ENCODE data around the gene KHDC1L.
A peak's percentile ranks its signal among the peaks of the same experiment; 100 is the strongest.
"Not testable (repeated sequence)": the region's sequence is repeated elsewhere in the genome, so short reads cannot be mapped to it uniquely, and the experiment has no call there.

KHDC1L gene

DNA sequence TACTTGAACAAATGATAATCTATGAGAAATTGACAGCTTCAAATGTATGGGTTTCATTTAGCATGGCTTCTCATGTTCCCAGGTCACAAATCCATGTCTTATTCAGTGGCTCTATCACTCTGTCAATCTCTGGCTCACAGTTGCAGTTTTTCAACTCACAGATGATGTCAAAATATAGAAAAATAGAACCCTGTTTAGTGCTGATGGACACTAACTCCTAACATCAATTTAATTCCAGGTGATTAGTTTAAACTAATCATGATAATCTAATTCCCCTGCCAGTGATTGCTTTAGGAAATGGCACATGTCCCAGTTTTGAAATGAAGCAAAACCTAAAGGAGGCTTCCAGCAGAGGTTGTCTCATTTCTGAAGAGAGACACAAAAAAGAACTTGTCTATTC, 24.7 kb upstream of the KHDC1L start:
- H3K36me3 ChIP-seq (ENCODE audit: insufficient read depth, low read length) = no peaks in the 10 kb centered on the region
- DNase-seq (ENCODE audit: low read depth, low spot score) = no peak
- no peak overlapping the region for H3K9ac ChIP-seq (ENCODE audit: insufficient read length)
- H3K4me3 ChIP-seq = no peak overlapping the region
- no peak overlapping the region for H3K27ac ChIP-seq
- TF ChIP-seq EZH2 (IDR thresholded peaks at IDR 0.05) (no peak), FOXP2 (optimal IDR thresholded peaks at IDR 0.05; ENCODE audit: control extremely low read depth, extremely low read length, insufficient read depth) (no peak), POLR2AphosphoS5 (IDR thresholded peaks at IDR 0.05; ENCODE audit: borderline replicate concordance, low read depth, low read length) (no peak)
- no peaks in the 10 kb centered on the region for H3K9me3 ChIP-seq (ENCODE audit: low read depth, low read length)

DNA sequence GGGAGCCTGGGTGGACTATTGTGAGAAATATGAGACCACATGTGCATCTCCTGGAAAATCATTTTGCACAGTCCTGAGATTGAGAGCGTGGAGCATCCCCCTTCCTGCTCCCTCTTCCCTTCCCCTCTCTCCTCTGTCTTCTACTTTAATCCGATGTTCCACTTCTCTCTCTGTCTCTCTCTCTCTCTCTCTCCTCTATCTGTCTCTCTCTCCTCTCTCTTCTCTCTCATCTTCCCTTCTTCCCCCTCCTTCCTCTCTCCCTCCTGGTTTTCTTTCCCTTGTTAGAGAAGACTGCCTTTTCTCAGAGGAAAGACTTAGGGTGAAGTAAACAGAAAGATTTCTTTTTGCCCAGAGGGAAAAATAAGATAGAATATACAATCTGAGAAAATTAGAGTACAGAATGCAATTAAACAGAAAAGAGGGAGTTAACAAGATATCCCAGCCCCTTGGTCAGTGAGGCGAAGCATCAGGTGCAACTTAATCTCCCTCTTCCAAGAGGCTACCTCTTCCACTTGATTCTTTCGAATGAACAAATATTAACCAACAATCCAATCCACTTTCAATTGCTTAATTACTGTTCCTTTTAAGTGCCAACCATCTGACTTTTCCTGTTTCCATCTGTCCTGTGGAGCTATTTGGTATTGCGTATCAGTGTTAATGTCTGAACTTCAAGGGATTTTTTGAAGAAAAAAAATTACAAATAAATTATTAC, 23.1 kb upstream of the KHDC1L start:
- DNase-seq (ENCODE audit: low read depth, low spot score) = no peak

DNA sequence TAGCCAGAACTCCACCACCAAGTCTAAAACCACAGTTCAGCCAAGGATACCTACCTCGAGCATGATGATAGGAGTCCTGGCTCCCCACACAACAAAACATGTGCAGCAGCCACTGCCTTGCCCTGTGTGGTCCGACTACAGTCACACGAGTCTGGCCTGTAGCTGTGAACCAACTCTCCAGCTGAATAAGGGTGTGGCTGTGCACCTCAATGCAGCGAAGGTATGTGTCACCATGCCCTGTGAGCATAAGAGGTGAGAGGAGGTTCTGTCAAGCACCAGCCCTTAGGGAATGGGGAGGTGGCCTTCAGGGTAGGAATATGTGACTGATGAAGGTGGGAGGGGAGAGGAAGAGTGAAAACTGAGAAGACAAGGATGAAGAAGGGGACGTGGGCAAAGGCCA, 16.7 kb upstream of the KHDC1L start:
- H3K36me3 ChIP-seq (ENCODE audit: insufficient read depth, low read length) = no peaks in the 10 kb centered on the region
- no peak overlapping the region for H3K9ac ChIP-seq (ENCODE audit: insufficient read length)
- H3K9me3 ChIP-seq (ENCODE audit: low read depth, low read length) = no peaks in the 10 kb centered on the region
- no peak overlapping the region for H3K27ac ChIP-seq
- H3K4me3 ChIP-seq = no peak overlapping the region
- TF ChIP-seq POLR2AphosphoS5 (IDR thresholded peaks at IDR 0.05; ENCODE audit: borderline replicate concordance, low read depth, low read length) (no peak), EZH2 (IDR thresholded peaks at IDR 0.05) (no peak), FOXP2 (optimal IDR thresholded peaks at IDR 0.05; ENCODE audit: control extremely low read depth, extremely low read length, insufficient read depth) (no peak)
- DNase-seq (ENCODE audit: low read depth, low spot score) = no peak

More for the DNA sequence above, 23.1 kb upstream of the KHDC1L start:
- H3K9ac ChIP-seq (ENCODE audit: insufficient read length) = no peak overlapping the region
- no peaks in the 10 kb centered on the region for H3K36me3 ChIP-seq (ENCODE audit: insufficient read depth, low read length)
- H3K27ac ChIP-seq = no peak overlapping the region
- no peak overlapping the region for H3K4me3 ChIP-seq
- TF ChIP-seq POLR2AphosphoS5 (IDR thresholded peaks at IDR 0.05; ENCODE audit: borderline replicate concordance, low read depth, low read length) (no peak), EZH2 (IDR thresholded peaks at IDR 0.05) (no peak), FOXP2 (optimal IDR thresholded peaks at IDR 0.05; ENCODE audit: control extremely low read depth, extremely low read length, insufficient read depth) (no peak)
- H3K9me3 ChIP-seq (ENCODE audit: low read depth, low read length) = no peaks in the 10 kb centered on the region

DNA sequence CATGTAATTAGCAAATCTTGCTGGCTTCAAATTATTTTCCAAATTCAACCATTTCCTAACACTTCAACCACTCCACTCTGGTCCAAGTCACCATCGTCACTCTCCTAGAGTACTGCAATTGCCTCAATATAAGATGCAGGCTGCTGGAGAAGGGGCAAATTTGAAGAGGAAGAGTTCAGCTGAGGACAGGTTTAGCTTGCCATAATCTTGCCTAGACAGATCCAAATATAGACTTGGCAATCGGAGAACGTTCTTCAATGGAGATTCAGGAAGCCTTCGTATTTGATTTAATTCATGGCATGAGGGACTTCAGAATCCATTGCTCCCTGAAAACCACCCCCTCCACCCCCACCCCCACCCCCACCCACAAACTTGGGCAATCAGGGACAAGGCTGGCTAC, 15.4 kb upstream of the KHDC1L start:
- H3K27ac ChIP-seq = no peak overlapping the region
- no peak overlapping the region for H3K4me3 ChIP-seq
- no peak for DNase-seq (ENCODE audit: low read depth, low spot score)
- H3K9me3 ChIP-seq (ENCODE audit: low read depth, low read length) = no peaks in the 10 kb centered on the region
- no peak overlapping the region for H3K9ac ChIP-seq (ENCODE audit: insufficient read length)
- TF ChIP-seq EZH2 (IDR thresholded peaks at IDR 0.05) (no peak), FOXP2 (optimal IDR thresholded peaks at IDR 0.05; ENCODE audit: control extremely low read depth, extremely low read length, insufficient read depth) (no peak), POLR2AphosphoS5 (IDR thresholded peaks at IDR 0.05; ENCODE audit: borderline replicate concordance, low read depth, low read length) (no peak)
- no peaks in the 10 kb centered on the region for H3K36me3 ChIP-seq (ENCODE audit: insufficient read depth, low read length)

DNA sequence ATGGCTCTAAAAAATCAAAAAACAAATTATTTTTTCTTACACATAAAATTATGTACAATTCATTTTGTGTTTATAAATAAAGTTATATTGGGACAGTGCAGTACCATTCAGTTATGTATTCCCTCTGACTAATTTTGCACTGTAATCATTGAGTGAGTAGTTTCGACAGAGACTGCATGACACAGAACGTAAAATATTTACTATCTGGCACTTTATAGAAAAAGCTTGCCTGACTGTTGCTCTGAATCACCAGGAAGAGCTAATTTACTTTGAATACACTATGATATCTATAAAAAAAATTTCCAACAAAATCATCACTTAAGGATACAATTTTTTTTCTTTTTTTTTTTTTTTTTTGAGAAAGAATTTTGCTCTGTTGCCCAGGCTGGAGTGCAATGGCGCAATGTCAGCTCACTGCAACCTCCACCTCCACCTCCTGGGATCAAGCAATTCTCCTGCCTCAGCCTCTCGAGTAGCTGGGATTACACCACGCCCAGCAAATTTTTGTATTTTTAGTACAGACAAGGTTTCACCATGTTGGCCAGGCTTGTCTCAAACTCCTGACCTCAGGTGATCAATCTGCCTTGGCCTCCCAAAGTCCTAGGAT, 11.0 kb upstream of the KHDC1L start:
- no peaks in the 10 kb centered on the region for H3K36me3 ChIP-seq (ENCODE audit: insufficient read depth, low read length)
- no peak overlapping the region for H3K4me3 ChIP-seq
- DNase-seq (ENCODE audit: low read depth, low spot score) = no peak
- H3K9ac ChIP-seq (ENCODE audit: insufficient read length) = no peak overlapping the region
- 0 out of 2 replicates have a peak overlapping the region, but pooled peaks have one; percentile 46 for H3K27ac ChIP-seq
- TF ChIP-seq EZH2 (IDR thresholded peaks at IDR 0.05) (no peak), FOXP2 (optimal IDR thresholded peaks at IDR 0.05; ENCODE audit: control extremely low read depth, extremely low read length, insufficient read depth) (no peak), POLR2AphosphoS5 (IDR thresholded peaks at IDR 0.05; ENCODE audit: borderline replicate concordance, low read depth, low read length) (no peak)
- H3K9me3 ChIP-seq (ENCODE audit: low read depth, low read length) = no peaks in the 10 kb centered on the region

DNA sequence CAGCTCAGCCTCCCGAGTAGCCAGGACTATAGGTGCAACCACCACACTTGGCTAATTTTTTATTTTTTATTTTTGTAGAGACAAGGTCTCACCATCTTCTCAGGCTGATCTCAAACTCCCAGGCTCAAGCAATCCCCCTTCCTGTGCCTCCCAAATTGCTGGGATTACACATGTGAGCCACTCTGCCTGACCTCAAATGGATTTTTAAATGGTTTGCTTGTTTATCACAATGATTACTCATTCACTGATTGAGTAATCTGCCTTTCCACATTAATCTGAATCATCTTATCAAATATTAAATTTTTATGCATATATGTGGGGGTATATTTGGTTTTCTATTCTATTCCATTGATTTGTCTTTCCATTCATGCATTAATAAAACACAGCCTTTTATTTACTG, 9.4 kb upstream of the KHDC1L start:
- no peak overlapping the region for H3K4me3 ChIP-seq
- no peaks in the 10 kb centered on the region for H3K9me3 ChIP-seq (ENCODE audit: low read depth, low read length)
- TF ChIP-seq EZH2 (IDR thresholded peaks at IDR 0.05) (no peak), FOXP2 (optimal IDR thresholded peaks at IDR 0.05; ENCODE audit: control extremely low read depth, extremely low read length, insufficient read depth) (no peak), POLR2AphosphoS5 (IDR thresholded peaks at IDR 0.05; ENCODE audit: borderline replicate concordance, low read depth, low read length) (no peak)
- DNase-seq (ENCODE audit: low read depth, low spot score) = no peak
- H3K36me3 ChIP-seq (ENCODE audit: insufficient read depth, low read length) = no peaks in the 10 kb centered on the region
- H3K27ac ChIP-seq = no peak overlapping the region; the same call in 1 of the 2 replicates
- no peak overlapping the region for H3K9ac ChIP-seq (ENCODE audit: insufficient read length)

DNA sequence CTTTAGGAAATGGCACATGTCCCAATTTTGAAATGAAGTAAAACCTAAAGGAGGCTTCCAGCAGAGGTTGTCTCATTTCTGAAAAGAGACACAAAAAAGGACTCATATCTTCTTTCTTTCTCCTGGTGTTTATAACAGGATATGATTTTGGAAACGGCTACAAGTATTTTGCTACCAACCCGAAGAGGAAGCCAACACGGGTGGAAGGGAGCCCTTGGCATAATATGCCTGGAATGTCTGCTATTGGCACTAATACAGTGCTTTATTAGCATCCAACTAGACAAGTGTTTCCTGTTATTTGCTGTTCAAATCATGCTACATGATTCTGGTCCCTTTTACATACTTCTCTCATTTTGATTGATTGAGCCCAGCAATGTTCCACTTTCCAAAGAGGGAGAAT, 8.7 kb upstream of the KHDC1L start:
- H3K27ac ChIP-seq = peak overlapping the region; percentile 19; the same call in 1 of the 2 replicates
- not testable (repeated sequence) for H3K9ac ChIP-seq (ENCODE audit: insufficient read length); H3K9me3 ChIP-seq (ENCODE audit: low read depth, low read length); H3K36me3 ChIP-seq (ENCODE audit: insufficient read depth, low read length); DNase-seq (ENCODE audit: low read depth, low spot score)
- peak overlapping the region; percentile 28; the same call in 1 of the 2 replicates for H3K4me3 ChIP-seq

DNA sequence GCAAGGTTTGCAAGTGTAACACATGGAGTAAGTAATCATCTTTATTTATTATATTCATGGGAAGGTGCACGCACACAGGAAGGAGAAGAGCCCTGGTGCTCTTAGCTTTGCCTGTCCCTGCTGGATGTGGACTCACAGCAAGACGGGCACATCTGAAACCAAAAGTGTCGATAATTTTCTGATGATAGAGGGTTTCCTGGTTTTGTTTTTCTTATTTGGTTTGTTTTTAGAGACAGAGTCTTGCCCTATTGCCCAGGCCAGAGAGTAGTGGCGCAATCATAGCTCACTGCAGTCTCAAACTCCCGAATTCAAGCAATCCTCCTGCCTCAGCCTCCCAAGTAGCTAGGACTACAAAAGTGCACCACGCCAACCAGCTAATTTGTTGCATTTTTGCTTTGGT, 7.8 kb upstream of the KHDC1L start:
- TF ChIP-seq POLR2AphosphoS5 (IDR thresholded peaks at IDR 0.05; ENCODE audit: borderline replicate concordance, low read depth, low read length) = no peak
- no peak for TF ChIP-seq EZH2 (IDR thresholded peaks at IDR 0.05)
- no peak for TF ChIP-seq FOXP2 (optimal IDR thresholded peaks at IDR 0.05; ENCODE audit: control extremely low read depth, extremely low read length, insufficient read depth)
- H3K27ac ChIP-seq = no peak overlapping the region
- H3K9ac ChIP-seq (ENCODE audit: insufficient read length) = no peak overlapping the region
- H3K4me3 ChIP-seq = no peak overlapping the region
- no peaks in the 10 kb centered on the region for H3K36me3 ChIP-seq (ENCODE audit: insufficient read depth, low read length)
- H3K9me3 ChIP-seq (ENCODE audit: low read depth, low read length) = no peaks in the 10 kb centered on the region
- DNase-seq (ENCODE audit: low read depth, low spot score) = no peak

DNA sequence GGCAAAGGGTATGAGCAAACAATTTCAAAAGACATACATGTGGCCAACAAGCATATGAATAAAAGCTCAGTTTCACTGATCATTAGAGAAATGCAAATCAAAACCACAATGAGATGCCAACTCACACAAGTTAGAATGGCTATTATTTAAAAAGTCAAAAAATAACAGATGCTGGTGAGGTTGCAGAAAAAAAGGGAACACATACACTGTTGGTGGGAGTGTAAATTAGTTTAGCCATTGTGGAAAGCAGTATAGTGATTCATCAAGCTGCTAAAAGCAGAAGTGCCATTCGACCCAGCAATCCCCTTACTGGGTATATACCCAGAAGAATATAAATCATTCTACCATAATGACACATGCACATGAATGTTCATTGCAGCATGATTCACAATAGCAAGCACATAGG, 6.7 kb upstream of the KHDC1L start:
- Histone ChIP-seq H3K9ac (ENCODE audit: insufficient read length) (no peak overlapping the region), H3K9me3 (ENCODE audit: low read depth, low read length) (no peaks in the 10 kb centered on the region), H3K27ac (no peak overlapping the region), H3K36me3 (ENCODE audit: insufficient read depth, low read length) (no peaks in the 10 kb centered on the region), H3K4me3 (no peak overlapping the region)
- no peak for TF ChIP-seq FOXP2 (optimal IDR thresholded peaks at IDR 0.05; ENCODE audit: control extremely low read depth, extremely low read length, insufficient read depth)
- TF ChIP-seq POLR2AphosphoS5 (IDR thresholded peaks at IDR 0.05; ENCODE audit: borderline replicate concordance, low read depth, low read length) = no peak
- no peak for TF ChIP-seq EZH2 (IDR thresholded peaks at IDR 0.05)
- DNase-seq (ENCODE audit: low read depth, low spot score) = no peak
